Esophagus muscularis mucosa (tissue), 4 donors: ENCODE results near the gene ARHGAP31. TPM values are rescaled to one million over a fixed set of nuclear protein-coding genes. Genes with fewer than 3 reads are reported as not detected.

Source experiments
- DNase-seq: peaks from one replicate; pipeline ENCODE4 v3.0.0-alpha.2; 2017; ENCODE audit errors: extremely low spot score
- H3K27ac ChIP-seq, 4 donors: fragments of 200-600 bp; sonication (generic); replicated peaks in 1 of 4; 1 replicate in 3 of 4; 2 replicates in 1 of 4; pipeline ENCODE4 v1.5.1; 2016 to 2019; ENCODE audit warnings: mild to moderate bottlenecking in 1 of 4
- H3K27me3 ChIP-seq, 4 donors: fragments of 200-600 bp; sonication (generic); one replicate each; pipeline versions ENCODE4 v1.5.1 to v1.6.0; 2016 to 2019
- H3K36me3 ChIP-seq, 4 donors: fragments of 200-600 bp; sonication (generic); one replicate each; pipeline ENCODE4 v1.5.1; 2016 to 2019
- H3K4me1 ChIP-seq, 4 donors: fragments of 200-600 bp; sonication (generic); one replicate each; pipeline ENCODE4 v1.5.1; 2016 to 2019
- H3K4me3 ChIP-seq, 4 donors: fragments of 200-600 bp; sonication (generic); 1 replicate in 2 of 4; 2 replicates in 2 of 4; pipeline ENCODE4 v1.5.1; 2016 to 2019; ENCODE audit warnings: mild to moderate bottlenecking in 4 of 4, moderate library complexity in 1 of 4
- H3K9me3 ChIP-seq, 4 donors: fragments of 200-600 bp; sonication (generic); 1 replicate in 3 of 4; 2 replicates in 1 of 4; pipeline ENCODE4 v1.5.1; 2016 to 2019
- CTCF ChIP-seq, 3 experiments: fragments of 200-600 bp in 2 of 3; fragments of 450-650 bp in 1 of 3; sonication (generic) in 2 of 3; IDR thresholded peaks; one replicate each; pipeline ENCODE4 v1.5.1; 2017 to 2019; ENCODE audit warnings: antibody characterized with exemption in 3 of 3, mild to moderate bottlenecking in 2 of 3, moderate library complexity in 1 of 3
- EP300 ChIP-seq: sonication (generic); formaldehyde crosslinking; IDR thresholded peaks from one replicate; pipeline ENCODE4 v1.6.1; 2017; ENCODE audit warnings: antibody characterized with exemption
- POLR2A ChIP-seq: fragments of 450-650 bp; IDR thresholded peaks from one replicate; pipeline ENCODE4 v1.6.1; 2017; ENCODE audit warnings: antibody characterized with exemption, moderate library complexity, mild to moderate bottlenecking, low read depth
- POLR2AphosphoS5 ChIP-seq, 2 donors: sonication (generic); formaldehyde crosslinking; IDR thresholded peaks; one replicate each; pipeline ENCODE4 v1.6.1; 2017; ENCODE audit warnings: antibody characterized with exemption in 2 of 2
- WGBS: methylation state at CpG from one replicate; pipeline ENCODE4 v1.1.5; 2018; 5-methylcytosine and 5-hydroxymethylcytosine counted together
- intact Hi-C: fragments of 100-400 bp; cut with DNase I; formaldehyde crosslinking; loops from one replicate; pipeline ENCODE4 v1.15.1; 2023
- total RNA-seq, 4 donors: library from RNA; depleted of rRNA; stranded (reverse); fragments of >200 nt; gene quantifications; one replicate each; pipeline versions ENCODE4 v1.1.0 to v1.2.1, GENCODE V29; 2016

The ARHGAP31 gene
- total RNA-seq, 4 donors from 2014 or later: 14.5 to 25.9 (median 23.1) TPM

- 95% methylated on average over 1 of the region's 1 CpG for WGBS
- intact Hi-C loops: no loop called here
- DNase-seq: no peak
- TF ChIP-seq POLR2AphosphoS5 (IDR thresholded peaks at IDR 0.05) (no peak), POLR2A (no peak), CTCF (IDR thresholded peaks at IDR 0.05) (no peak), EP300 (no peak)
- H3K4me1 ChIP-seq: no peaks in the 10 kb centered on the region
- no peak overlapping the region for H3K27ac ChIP-seq
- H3K4me3 ChIP-seq: no peak overlapping the region
- H3K36me3 ChIP-seq: peaks cover 44 to 83% (median 72%) of the 10 kb centered on the region in 4 donors
- H3K9me3 ChIP-seq: no peaks in the 10 kb centered on the region
- H3K27me3 ChIP-seq: no peaks in the 10 kb centered on the region
These were observed 142.8 kb downstream of the ARHGAP31 start for GRCh38 chr3:119436977-119437376.

- Histone ChIP-seq H3K4me3 (no peak overlapping the region), H3K27me3 (no peaks in the 10 kb centered on the region), H3K4me1 (no peaks in the 10 kb centered on the region), H3K9me3 (no peaks in the 10 kb centered on the region), H3K27ac (no peak overlapping the region), H3K36me3 (peaks cover 47 to 83% (median 76%) of the 10 kb centered on the region in 4 donors)
- TF ChIP-seq POLR2A: no peak
- no peak for TF ChIP-seq CTCF (IDR thresholded peaks at IDR 0.05)
- no peak for TF ChIP-seq EP300
- TF ChIP-seq POLR2AphosphoS5 (IDR thresholded peaks at IDR 0.05): no peak
- 93% methylated on average over 6 of the region's 6 CpGs for WGBS
- no peak for DNase-seq
- intact Hi-C loops: no loop called here
These were observed 143.6 kb downstream of the ARHGAP31 start for GRCh38 chr3:119437691-119438258.

GRCh38 chr3:119443179-119443578 is 149.0 kb downstream of the ARHGAP31 start:
- intact Hi-C loops: no loop called here
- peaks cover 37 to 83% (median 66%) of the 10 kb centered on the region in 4 donors for H3K36me3 ChIP-seq
- TF ChIP-seq EP300 (no peak), POLR2A (no peak), CTCF (IDR thresholded peaks at IDR 0.05) (no peak), POLR2AphosphoS5 (IDR thresholded peaks at IDR 0.05) (no peak)
- no peaks in the 10 kb centered on the region for H3K4me1 ChIP-seq
- DNase-seq: no peak
- no peaks in the 10 kb centered on the region for H3K27me3 ChIP-seq
- no peaks in the 10 kb centered on the region for H3K9me3 ChIP-seq
- H3K27ac ChIP-seq: no peak overlapping the region
- no peak overlapping the region for H3K4me3 ChIP-seq

GRCh38 chr3:119444590-119444989 is 150.4 kb downstream of the ARHGAP31 start:
- no peak for DNase-seq
- peaks cover 43 to 92% (median 79%) of the 10 kb centered on the region in 4 donors for H3K36me3 ChIP-seq
- H3K9me3 ChIP-seq: no peaks in the 10 kb centered on the region
- H3K4me1 ChIP-seq: no peaks in the 10 kb centered on the region
- TF ChIP-seq EP300: no peak
- TF ChIP-seq CTCF (IDR thresholded peaks at IDR 0.05): no peak
- TF ChIP-seq POLR2A: no peak
- TF ChIP-seq POLR2AphosphoS5 (IDR thresholded peaks at IDR 0.05): no peak
- WGBS: 90% methylated on average over 2 of the region's 2 CpGs
- intact Hi-C loops: no loop called here
- no peaks in the 10 kb centered on the region for H3K27me3 ChIP-seq
- no peak overlapping the region for H3K4me3 ChIP-seq
- no peak overlapping the region for H3K27ac ChIP-seq

- Histone ChIP-seq H3K4me3 (no peak overlapping the region), H3K27me3 (no peaks in the 10 kb centered on the region), H3K9me3 (no peaks in the 10 kb centered on the region), H3K4me1 (peaks cover 0 to 6% (median 5%) of the 10 kb centered on the region in 4 donors), H3K27ac (no peak overlapping the region), H3K36me3 (peaks cover 64 to 100% (median 90%) of the 10 kb centered on the region in 4 donors)
- TF ChIP-seq CTCF (IDR thresholded peaks at IDR 0.05) (no peak), POLR2AphosphoS5 (IDR thresholded peaks at IDR 0.05) (no peak), POLR2A (no peak), EP300 (no peak)
- no peak for DNase-seq
- WGBS: 86% methylated on average over 1 of the region's 1 CpG
- intact Hi-C loops: no loop called here
These were observed 159.6 kb downstream of the ARHGAP31 start for GRCh38 chr3:119453822-119454221.
